Glutamatergic neuron (in vitro differentiated cells): ENCODE measurements around the gene PRDX5. TPM values are rescaled to one million over a fixed set of nuclear protein-coding genes. Genes with fewer than 3 reads are reported as not detected.

Source experiments
- DNase-seq: peaks from one replicate; pipeline ENCODE4 v3.0.0; 2022
- H3K27ac Mint-ChIP-seq: one replicate; pipeline ENCODE4 v1.8.0; 2020; ENCODE audit warnings: mild to moderate bottlenecking, mixed read lengths, inconsistent platforms; ENCODE audit not compliant: unreplicated experiment
- H3K27me3 Mint-ChIP-seq: one replicate; pipeline ENCODE4 v1.8.0; 2020; ENCODE audit warnings: mild to moderate bottlenecking, moderate library complexity, mixed read lengths, inconsistent platforms; ENCODE audit not compliant: unreplicated experiment
- H3K36me3 Mint-ChIP-seq: one replicate; pipeline ENCODE4 v1.8.0; 2020; ENCODE audit warnings: mild to moderate bottlenecking, mixed read lengths, inconsistent platforms; ENCODE audit not compliant: unreplicated experiment
- H3K4me1 Mint-ChIP-seq: one replicate; pipeline ENCODE4 v1.8.0; 2020; ENCODE audit warnings: mild to moderate bottlenecking, low read depth, mixed read lengths, inconsistent platforms; ENCODE audit not compliant: unreplicated experiment
- H3K4me3 Mint-ChIP-seq: one replicate; pipeline ENCODE4 v1.8.0; 2020; ENCODE audit warnings: mild to moderate bottlenecking, mixed read lengths, inconsistent platforms; ENCODE audit not compliant: unreplicated experiment
- H3K9me3 Mint-ChIP-seq: one replicate; pipeline ENCODE4 v1.8.0; 2020; ENCODE audit warnings: mild to moderate bottlenecking, moderate library complexity, mixed read lengths, inconsistent platforms; ENCODE audit not compliant: unreplicated experiment
- microRNA-seq: library from miRNA; unstranded; fragments of <30 nt; microRNA quantifications from one replicate; pipeline ENCODE4, GENCODE V29; 2020; ENCODE audit not compliant: unreplicated experiment
- total RNA-seq: library from RNA; stranded (reverse); fragmentation: NEBNext Ultra II Directional; extraction: Animal tissue kit (Norgen Biotek cat#: 25700); gene quantifications from one replicate; pipeline ENCODE4 v1.2.1, GENCODE V29; 2021; ENCODE audit not compliant: unreplicated experiment
- TF ChIP-seq, protein P1 (sequence below): fragments of 200-600 bp; sonication (generic); IDR thresholded peaks from one replicate; pipeline ENCODE4 v1.5.0; 2021; ENCODE audit not compliant: partially characterized antibody, unreplicated experiment

Gene PRDX5
- total RNA-seq, 1 donor from 2014 or later = 418 TPM

DNA sequence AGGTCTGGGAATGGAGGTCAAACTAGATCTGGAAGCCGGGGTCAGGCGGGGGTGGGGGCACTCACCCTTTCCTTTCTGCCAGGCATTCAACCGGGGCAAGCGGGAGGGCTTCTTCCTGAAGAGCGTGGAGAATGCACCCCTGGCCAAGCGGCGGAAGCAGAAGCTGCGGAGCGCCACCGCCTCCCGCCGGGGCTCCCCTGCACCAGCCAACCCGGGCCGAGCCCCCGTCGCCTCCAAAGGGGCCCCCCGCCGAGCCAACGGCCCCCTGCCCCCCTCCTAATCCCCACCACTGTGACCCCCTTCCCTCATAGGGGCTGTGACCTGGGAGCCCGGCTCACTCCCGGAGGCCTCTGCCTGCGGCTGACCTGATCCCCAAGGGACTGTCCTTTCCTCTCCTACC is 53.3 kb downstream of the PRDX5 start:
- Mint-ChIP-seq H3K9me3 (peaks cover 1% of the 10 kb centered on the region), H3K36me3 (peaks cover 5% of the 10 kb centered on the region), H3K27ac (no peak overlapping the region), H3K4me1 (no peaks in the 10 kb centered on the region), H3K4me3 (no peak overlapping the region), H3K27me3 (peaks cover 15% of the 10 kb centered on the region)
- no peak for DNase-seq
- TF ChIP-seq, protein P1, sequence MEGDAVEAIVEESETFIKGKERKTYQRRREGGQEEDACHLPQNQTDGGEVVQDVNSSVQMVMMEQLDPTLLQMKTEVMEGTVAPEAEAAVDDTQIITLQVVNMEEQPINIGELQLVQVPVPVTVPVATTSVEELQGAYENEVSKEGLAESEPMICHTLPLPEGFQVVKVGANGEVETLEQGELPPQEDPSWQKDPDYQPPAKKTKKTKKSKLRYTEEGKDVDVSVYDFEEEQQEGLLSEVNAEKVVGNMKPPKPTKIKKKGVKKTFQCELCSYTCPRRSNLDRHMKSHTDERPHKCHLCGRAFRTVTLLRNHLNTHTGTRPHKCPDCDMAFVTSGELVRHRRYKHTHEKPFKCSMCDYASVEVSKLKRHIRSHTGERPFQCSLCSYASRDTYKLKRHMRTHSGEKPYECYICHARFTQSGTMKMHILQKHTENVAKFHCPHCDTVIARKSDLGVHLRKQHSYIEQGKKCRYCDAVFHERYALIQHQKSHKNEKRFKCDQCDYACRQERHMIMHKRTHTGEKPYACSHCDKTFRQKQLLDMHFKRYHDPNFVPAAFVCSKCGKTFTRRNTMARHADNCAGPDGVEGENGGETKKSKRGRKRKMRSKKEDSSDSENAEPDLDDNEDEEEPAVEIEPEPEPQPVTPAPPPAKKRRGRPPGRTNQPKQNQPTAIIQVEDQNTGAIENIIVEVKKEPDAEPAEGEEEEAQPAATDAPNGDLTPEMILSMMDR = no peak

Small RNA genes lying within 50 kb of the gene (microRNA-seq; reads per million reads assigned to microRNA genes)
- gene MIR1237 = 3.3 reads per million, percentile 24 among the genes with 10 or more reads in this experiment
- gene MIR7155 = 5.9 reads per million, percentile 35 among the genes with 10 or more reads in this experiment

Other genes with a start within 250 kb of the PRDX5 start
- gene MACROD1, start 152.0 kb upstream of the PRDX5 start, total RNA-seq = 12.7 TPM
- 160 TPM for gene STIP1, start 131.9 kb upstream of the PRDX5 start, total RNA-seq
- gene FERMT3, start 111.4 kb upstream of the PRDX5 start, total RNA-seq = 2.0 TPM
- gene TRPT1, start 91.9 kb upstream of the PRDX5 start, total RNA-seq = 39.0 TPM
- gene NUDT22, start 91.8 kb upstream of the PRDX5 start, total RNA-seq = 37.0 TPM
- gene DNAJC4, start 87.6 kb upstream of the PRDX5 start, total RNA-seq = 30.5 TPM
- gene VEGFB, start 83.5 kb upstream of the PRDX5 start, total RNA-seq = 12.3 TPM
- gene FKBP2, start 77.0 kb upstream of the PRDX5 start, total RNA-seq = 31.4 TPM
- gene PPP1R14B, start 71.2 kb upstream of the PRDX5 start, total RNA-seq = 348 TPM
- gene PLCB3, start 66.6 kb upstream of the PRDX5 start, total RNA-seq = 36.2 TPM
- gene BAD, start 33.5 kb upstream of the PRDX5 start, total RNA-seq = 47.0 TPM
- 52.5 TPM for gene GPR137, start 32.3 kb upstream of the PRDX5 start, total RNA-seq
- 0.47 TPM for gene KCNK4, start 26.8 kb upstream of the PRDX5 start, total RNA-seq
- not detected for gene CATSPERZ, start 17.8 kb upstream of the PRDX5 start, total RNA-seq
- 69.9 TPM for gene ESRRA, start 12.6 kb upstream of the PRDX5 start, total RNA-seq
- gene TRMT112, start 562 bp upstream of the PRDX5 start, total RNA-seq = 93.1 TPM
- gene CCDC88B, start 22.1 kb downstream of the PRDX5 start, total RNA-seq = 83.6 TPM
- 3.2 TPM for gene RPS6KA4, start 41.0 kb downstream of the PRDX5 start, total RNA-seq
- gene SLC22A11, start 237.8 kb downstream of the PRDX5 start, total RNA-seq = not detected